ES-I3 (cell line): ENCODE data around the gene CCN2.
A peak's percentile ranks its signal among the peaks of the same experiment; 100 is the strongest.
"Not testable (repeated sequence)": the region's sequence is repeated elsewhere in the genome, so short reads cannot be mapped to it uniquely, and the experiment has no call there.

Experiments
- H3K36me3 ChIP-seq: 2 replicates; pipeline ENCODE4 v1.6.1; 2013; ENCODE audit warnings: mild to moderate bottlenecking, low read length, control low read depth, moderate library complexity; ENCODE audit not compliant: insufficient read depth
- H3K4me1 ChIP-seq: 2 replicates; pipeline ENCODE4 v1.6.1; 2013; ENCODE audit warnings: mild to moderate bottlenecking, control low read depth, low read length; ENCODE audit not compliant: insufficient read depth
- H3K9ac ChIP-seq: 2 replicates; pipeline ENCODE4 v1.6.1; 2013; ENCODE audit warnings: low read depth, mild to moderate bottlenecking, low read length, moderate library complexity
- H3K9me3 ChIP-seq: 2 replicates; pipeline ENCODE4 v1.6.1; 2013; ENCODE audit warnings: mild to moderate bottlenecking, low read length, moderate library complexity; ENCODE audit not compliant: control insufficient read depth, insufficient read depth

The CCN2 gene

DNA sequence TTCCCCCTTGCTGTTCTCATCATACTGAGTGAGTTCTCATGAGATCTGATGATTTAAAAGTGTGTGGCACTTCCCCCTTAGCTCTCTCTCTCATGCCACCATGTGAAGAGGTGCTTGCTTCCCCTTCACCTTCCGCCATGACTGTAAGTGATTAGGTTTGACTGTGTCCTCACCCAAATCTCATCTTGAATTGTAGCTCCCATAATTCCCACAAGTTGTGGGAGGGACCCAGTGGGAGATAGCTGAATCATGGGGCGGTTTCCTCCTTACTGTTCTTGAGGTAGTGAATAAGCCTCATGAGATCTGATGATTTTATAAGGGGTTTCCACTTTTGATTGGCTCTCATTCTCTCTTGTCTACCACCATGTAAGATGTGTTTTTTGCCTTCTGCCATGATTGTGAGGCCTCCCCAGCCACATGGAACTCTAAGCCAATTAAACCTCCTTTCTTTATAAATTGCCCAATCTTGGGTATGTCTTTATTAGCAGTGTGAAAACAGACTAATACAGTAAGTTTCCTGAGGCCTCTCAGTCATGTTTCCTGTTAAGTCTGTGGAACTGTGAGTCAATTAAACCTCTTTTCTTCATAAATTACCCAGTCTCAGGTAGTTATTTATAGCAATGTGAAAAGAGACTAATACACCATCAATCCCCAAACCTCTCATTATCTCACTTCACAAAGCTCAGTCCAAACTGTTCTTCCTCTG is 34.9 kb downstream of the CCN2 start:
- Histone ChIP-seq H3K36me3 (peaks cover 51% of the 10 kb centered on the region), H3K9me3 (peaks cover 14% of the 10 kb centered on the region)
- not testable (repeated sequence) for H3K9ac ChIP-seq

DNA sequence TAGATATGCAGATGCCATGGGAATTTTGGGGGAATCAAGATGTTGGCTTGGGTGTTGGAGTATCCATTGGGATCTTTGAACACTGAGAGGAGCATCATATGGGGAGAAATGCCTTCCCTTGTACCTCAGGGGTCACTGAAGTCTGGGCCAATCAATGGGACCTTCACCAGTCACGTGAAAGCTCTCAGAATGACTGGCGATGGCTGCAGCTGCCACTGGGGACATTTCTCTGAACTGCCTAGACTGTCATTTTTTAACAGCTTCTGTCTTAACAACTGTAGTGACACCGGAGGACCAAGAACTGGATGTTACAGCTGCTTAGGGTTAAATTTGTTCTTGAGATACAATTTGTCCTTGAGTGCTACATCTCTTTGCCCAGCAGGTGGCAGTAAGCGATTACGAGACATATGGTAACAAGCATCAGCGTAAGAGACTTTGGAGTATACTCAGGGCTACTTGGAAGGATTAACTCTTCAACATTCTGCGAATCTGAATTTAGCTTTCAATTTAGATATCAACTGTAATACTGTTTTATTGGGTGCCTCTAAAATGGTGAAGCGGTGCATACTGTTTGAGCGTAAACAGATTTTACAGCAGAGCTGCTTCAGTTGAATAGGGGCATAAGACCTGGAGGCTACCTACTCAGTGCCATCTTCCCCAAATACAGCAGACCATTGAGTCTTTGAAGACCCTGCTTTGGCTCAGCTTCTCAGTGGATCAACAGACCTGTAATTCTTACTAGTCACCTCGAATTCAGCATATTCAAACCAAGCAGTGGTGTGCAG is 36.0 kb downstream of the CCN2 start:
- Histone ChIP-seq H3K9ac (no peak overlapping the region), H3K36me3 (peaks cover 56% of the 10 kb centered on the region), H3K4me1 (no peaks in the 10 kb centered on the region), H3K9me3 (peaks cover 14% of the 10 kb centered on the region)

More for the DNA sequence above, 34.9 kb downstream of the CCN2 start:
- not testable (repeated sequence) for H3K4me1 ChIP-seq

DNA sequence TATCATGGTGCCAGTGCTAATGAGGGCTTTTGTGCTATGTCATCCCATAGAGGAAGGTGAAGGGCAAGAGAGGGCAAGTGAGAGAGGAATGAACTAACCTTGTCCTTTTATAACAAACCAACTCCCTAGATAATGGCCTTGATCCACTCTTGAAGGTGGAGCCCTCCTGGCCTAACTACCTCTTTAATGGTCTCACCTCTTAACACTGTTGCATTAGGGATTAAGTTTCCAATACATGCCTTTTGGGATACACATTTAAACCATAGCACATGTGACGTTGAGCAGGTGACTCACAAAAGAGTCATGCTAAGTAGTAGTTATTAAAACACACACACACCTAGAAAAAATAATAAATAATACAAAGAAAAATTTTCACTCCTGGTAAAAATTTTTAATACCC is 36.9 kb downstream of the CCN2 start:
- Histone ChIP-seq H3K9me3 (peaks cover 14% of the 10 kb centered on the region), H3K4me1 (no peaks in the 10 kb centered on the region), H3K9ac (no peak overlapping the region), H3K36me3 (peaks cover 56% of the 10 kb centered on the region)

DNA sequence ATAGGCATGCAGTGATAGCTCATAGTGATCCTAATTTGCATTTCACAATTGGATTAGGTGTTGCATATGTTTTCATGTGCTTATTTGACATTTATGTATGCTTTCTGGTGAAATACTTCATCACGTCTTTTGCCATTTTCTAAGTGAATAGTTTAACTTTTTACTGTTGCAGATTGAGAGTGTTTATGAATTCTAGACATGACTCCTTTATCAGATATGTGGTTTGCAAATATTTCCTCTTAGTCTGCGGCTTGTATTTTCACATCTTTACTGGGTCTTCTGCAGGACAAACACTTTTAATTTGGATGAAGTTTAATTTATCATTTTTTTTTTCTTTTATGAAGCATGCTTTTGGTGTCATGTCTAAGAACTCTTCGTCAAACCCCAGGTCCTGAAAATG is 39.2 kb downstream of the CCN2 start:
- Histone ChIP-seq H3K36me3 (peaks cover 57% of the 10 kb centered on the region), H3K9ac (no peak overlapping the region), H3K4me1 (peaks cover 11% of the 10 kb centered on the region), H3K9me3 (peaks cover 10% of the 10 kb centered on the region; the same call in 1 of the 2 replicates)

DNA sequence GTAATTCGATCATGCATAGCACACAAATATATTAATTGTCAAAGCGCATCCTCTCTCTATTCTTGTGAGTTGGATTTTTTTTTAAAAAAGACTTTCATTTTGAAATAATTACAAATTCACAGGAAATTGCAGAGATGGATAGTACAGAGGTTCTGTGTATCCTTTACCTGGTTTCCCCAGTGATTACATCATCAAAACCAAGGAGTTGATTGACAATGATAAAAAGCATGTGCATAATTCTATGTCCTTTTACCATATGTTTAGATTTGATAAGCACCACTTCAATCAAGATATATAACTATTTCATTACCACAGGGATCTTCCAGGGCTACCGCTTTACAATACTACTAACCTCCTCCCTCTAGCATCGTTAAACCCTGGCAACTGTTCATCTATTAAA is 40.2 kb downstream of the CCN2 start:
- H3K36me3 ChIP-seq: peaks cover 48% of the 10 kb centered on the region
- H3K9ac ChIP-seq: no peak overlapping the region
- H3K9me3 ChIP-seq: peaks cover 4% of the 10 kb centered on the region; the same call in 1 of the 2 replicates
- peaks cover 11% of the 10 kb centered on the region for H3K4me1 ChIP-seq

DNA sequence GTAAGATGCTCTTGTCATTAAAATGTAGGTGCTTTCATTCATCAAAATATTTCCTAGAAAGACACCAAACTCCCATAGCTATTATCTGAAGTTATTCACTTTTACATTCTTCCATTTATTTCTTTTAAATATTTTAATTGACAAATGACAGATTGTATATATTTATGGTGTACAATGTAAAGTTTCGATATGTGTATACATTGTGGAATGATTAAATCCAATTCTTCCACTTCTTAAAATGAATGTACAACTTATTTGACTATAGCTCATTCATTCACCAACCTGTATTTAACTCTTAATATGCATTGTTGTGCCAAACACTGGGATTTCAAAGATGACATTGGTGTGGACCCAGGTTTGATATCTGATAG is 41.0 kb downstream of the CCN2 start:
- Histone ChIP-seq H3K36me3 (peaks cover 41% of the 10 kb centered on the region), H3K4me1 (peaks cover 11% of the 10 kb centered on the region), H3K9ac (no peak overlapping the region), H3K9me3 (no peaks in the 10 kb centered on the region)

DNA sequence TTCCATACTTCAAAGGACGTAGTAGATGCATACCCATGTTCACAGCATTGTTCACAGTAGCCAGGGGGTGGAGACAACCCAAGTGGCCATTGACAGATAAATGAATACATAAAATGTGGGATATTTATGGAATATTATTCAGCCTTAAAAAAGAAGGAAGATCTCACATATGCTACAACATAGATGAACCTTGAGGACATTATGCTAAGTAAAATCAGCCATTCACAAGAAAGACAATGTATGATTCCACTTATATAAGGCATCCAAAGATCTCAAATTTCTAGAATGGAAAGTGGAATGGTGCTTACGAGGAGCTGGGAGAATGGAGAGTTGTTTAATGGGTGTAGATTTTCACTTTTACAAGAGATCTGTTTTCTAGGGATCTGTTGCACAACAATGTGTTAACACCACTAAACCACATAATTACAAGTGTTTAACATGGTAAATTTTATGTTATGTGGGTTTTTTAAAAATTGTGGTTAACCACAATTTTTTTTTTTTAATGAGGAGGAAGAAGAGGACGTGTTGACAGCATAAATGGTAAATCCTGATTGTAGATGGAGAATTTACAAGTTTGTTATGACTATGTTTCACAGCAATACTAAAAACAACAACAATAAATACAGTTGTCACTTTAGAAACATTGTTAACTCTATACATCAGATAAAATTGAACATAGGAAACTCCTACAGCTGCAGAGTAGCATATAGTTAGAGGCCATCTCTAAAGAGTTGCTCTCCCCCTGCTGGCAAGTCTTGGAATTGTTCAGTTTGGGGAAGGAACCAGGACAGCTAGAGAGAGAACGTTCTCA is 41.6 kb downstream of the CCN2 start:
- H3K4me1 ChIP-seq: peaks cover 11% of the 10 kb centered on the region
- no peaks in the 10 kb centered on the region for H3K9me3 ChIP-seq
- peaks cover 39% of the 10 kb centered on the region for H3K36me3 ChIP-seq
- H3K9ac ChIP-seq: no peak overlapping the region

DNA sequence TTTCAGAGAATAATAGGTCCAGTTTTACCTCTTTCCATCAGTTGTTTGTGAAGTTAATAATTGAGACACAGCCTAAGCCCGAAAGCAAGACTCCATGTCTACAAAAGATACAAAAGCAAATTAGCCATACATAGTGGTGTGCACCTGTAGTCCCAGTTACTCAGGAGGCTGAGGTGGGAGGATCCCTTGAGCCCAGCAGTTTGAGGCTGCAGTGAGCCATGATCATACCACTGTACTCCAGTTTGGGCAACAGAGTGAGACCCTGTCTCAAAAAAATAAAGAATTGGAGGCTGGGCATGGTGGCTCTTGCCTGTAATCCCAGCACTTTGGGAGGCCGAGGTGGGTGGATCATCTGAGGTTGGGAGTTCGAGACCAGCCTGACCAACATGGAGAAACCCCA is 42.4 kb downstream of the CCN2 start:
- H3K4me1 ChIP-seq: peaks cover 11% of the 10 kb centered on the region
- H3K9ac ChIP-seq, H3K9me3 ChIP-seq: not testable (repeated sequence)
- peaks cover 37% of the 10 kb centered on the region for H3K36me3 ChIP-seq

DNA sequence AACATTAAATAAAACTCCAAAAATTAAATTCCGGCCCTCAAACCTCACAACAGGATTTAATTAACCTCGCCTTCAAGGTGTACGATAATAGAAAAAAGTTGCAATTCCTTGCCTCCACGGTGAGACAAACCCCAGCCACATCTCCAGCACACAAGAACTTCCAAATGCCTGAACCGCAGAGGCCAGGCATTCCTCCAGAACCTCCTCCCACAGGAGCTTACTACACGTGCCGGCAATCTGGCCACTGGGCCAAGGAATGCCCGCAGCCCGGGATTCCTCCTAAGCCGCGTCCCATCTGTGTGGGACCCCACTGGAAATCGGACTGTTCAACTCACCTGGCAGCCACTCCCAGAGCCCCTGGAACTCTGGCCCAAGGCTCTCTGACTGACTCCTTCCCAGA is 47.4 kb downstream of the CCN2 start:
- H3K4me1 ChIP-seq: peaks cover 27% of the 10 kb centered on the region
- peak overlapping the region; percentile 82 for H3K9ac ChIP-seq
- not testable (repeated sequence) for H3K9me3 ChIP-seq
- H3K36me3 ChIP-seq: peaks cover 31% of the 10 kb centered on the region

DNA sequence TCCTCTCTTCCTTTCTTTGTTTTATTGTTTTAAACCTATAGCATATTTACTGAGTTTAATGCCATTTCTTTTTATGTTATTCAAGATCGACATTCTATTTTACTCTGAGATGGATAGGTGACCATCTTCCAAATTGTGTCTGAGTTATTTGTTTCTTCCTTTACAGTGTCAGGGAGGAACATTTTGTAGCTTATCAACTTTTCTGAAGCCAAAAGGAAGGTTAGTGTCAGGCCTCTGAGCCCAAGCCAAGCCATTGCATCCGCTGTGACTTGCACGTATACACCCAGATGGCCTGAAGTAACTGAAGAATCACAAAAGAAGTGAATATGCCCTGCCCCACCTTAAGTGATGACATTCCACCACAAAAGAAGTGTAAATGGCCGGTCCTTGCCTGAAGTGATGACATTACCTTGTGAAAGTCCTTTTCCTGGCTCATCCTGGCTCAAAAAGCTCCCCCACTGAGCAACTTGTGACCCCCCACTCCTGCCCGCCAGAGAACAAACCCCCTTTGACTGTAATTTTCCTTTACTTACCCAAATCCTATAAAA is 49.8 kb downstream of the CCN2 start:
- Histone ChIP-seq H3K4me1 (peaks cover 16% of the 10 kb centered on the region; the same call in 1 of the 2 replicates), H3K9ac (peak overlapping the region; percentile 82; the same call in 1 of the 2 replicates), H3K9me3 (peaks cover 29% of the 10 kb centered on the region), H3K36me3 (peaks cover 15% of the 10 kb centered on the region; the same call in 1 of the 2 replicates)

DNA sequence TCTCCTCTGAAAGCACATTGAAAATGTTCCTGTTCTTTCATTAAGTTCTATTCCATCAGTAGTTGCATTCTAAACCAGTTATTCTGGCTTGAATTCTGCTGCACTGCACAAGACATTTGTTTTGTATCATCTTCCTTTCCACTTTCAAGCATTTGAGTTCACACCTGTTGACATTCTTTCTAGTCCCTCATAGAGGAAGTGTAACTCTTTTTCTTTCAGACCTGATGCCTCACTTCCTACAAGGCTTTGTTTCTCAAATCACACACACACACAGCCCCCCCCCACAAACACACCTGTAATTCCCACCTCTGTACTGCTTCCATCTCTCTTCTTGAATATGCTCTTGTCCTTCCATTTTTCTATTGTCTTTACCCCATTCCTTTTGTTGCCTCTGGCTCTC is 50.9 kb downstream of the CCN2 start:
- peaks cover 16% of the 10 kb centered on the region; the same call in 1 of the 2 replicates for H3K4me1 ChIP-seq
- H3K9me3 ChIP-seq: peaks cover 30% of the 10 kb centered on the region
- H3K9ac ChIP-seq: no peak overlapping the region
- peaks cover 15% of the 10 kb centered on the region; the same call in 1 of the 2 replicates for H3K36me3 ChIP-seq

DNA sequence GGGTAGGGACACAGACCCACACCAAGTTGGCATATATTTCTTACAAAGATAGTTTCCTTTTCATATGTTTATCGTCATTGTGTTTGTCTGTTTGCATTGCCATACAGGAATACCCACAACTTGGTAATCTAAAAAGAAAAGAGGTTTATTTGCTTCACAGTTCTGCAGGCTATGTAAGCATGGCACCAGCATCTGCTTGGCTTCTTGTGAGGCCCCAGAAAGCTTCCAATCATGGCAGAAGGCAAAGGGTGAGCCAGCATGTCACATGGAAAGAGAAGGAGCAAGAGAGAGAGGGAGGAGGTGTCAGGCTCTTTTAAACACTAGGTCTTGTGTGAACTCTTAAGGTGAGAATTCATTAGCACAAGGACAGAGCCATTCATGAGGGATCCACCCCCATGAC is 52.5 kb downstream of the CCN2 start:
- H3K36me3 ChIP-seq: peaks cover 9% of the 10 kb centered on the region; the same call in 1 of the 2 replicates
- no peak overlapping the region for H3K9ac ChIP-seq
- peaks cover 30% of the 10 kb centered on the region for H3K9me3 ChIP-seq
- H3K4me1 ChIP-seq: peaks cover 16% of the 10 kb centered on the region; the same call in 1 of the 2 replicates
